K562 (cell line): ENCODE measurements around the gene CELA3A. TPM values are rescaled to one million over a fixed set of nuclear protein-coding genes. Genes with fewer than 3 reads are reported as not detected.
A peak's percentile ranks its signal among the peaks of the same experiment; 100 is the strongest.

Experiments used
- ARID4B ChIP-seq: sonication (generic); formaldehyde crosslinking; IDR thresholded peaks from 2 replicates; pipeline ENCODE4 v1.8.0; 2022; ENCODE audit warnings: mild to moderate bottlenecking, missing genetic modification reagents
- LEF1 ChIP-seq: fragments of 450-650 bp; IDR thresholded peaks from 2 replicates; pipeline ENCODE4 v1.6.1; 2016; ENCODE audit warnings: mild to moderate bottlenecking
- NEUROD1 ChIP-seq: fragments of 150-350 bp; IDR thresholded peaks from 2 replicates; pipeline ENCODE4 v1.6.1; 2014; ENCODE audit warnings: borderline replicate concordance, low read length, low read depth; ENCODE audit not compliant: partially characterized antibody
- POLR2G ChIP-seq: fragments of 200-400 bp; formaldehyde crosslinking; IDR thresholded peaks from 2 replicates; pipeline ENCODE4 v1.6.1; 2017; ENCODE audit warnings: low read depth, mild to moderate bottlenecking, antibody characterized with exemption, low read length, moderate library complexity
- TRIM24 ChIP-seq, 2 experiments: fragments of 450-650 bp; IDR thresholded peaks; 2 replicates each; pipeline ENCODE4 v1.6.1; 2016
- ZNF668 ChIP-seq: fragments of 250-450 bp; sonication (Bioruptor Pico); IDR thresholded peaks from 2 replicates; pipeline ENCODE4 v1.8.0; 2022; ENCODE audit warnings: mild to moderate bottlenecking, inconsistent platforms
- ZNF79 ChIP-seq: fragments of 250-450 bp; sonication (Bioruptor Pico); IDR thresholded peaks from 2 replicates; pipeline ENCODE4 v1.4.0; 2020; ENCODE audit warnings: low read depth, mild to moderate bottlenecking, moderate library complexity
- polyA plus RNA-seq, 8 experiments: library from polyadenylated mRNA; depleted of rRNA in 4 of 8; stranded (reverse) in 5 of 8; unstranded in 3 of 8; fragments of >200 nt; fragmentation: Nextera tagmentation in 2 of 8; fragmentation: Illumina TruSeq in 1 of 8; extraction: Ambion mirVana in 2 of 8; extraction: Trizol in 1 of 8; gene quantifications; 2 replicates each; pipeline versions ENCODE4 v1.2.1 to v1.2.3, GENCODE V29; 2011 to 2014; ENCODE audit warnings: inconsistent platforms in 1 of 8, missing spikeins in 1 of 8
- total RNA-seq, 7 experiments: library from RNA; depleted of rRNA in 6 of 7; stranded (reverse); fragments of >200 nt in 6 of 7; fragmentation: Illumina TruSeq in 2 of 7; extraction: Trizol in 2 of 7; gene quantifications; 2 replicates each; pipeline versions ENCODE4 v1.2.1 to v1.2.3, GENCODE V29; 2011 to 2021; ENCODE audit warnings: low replicate concordance in 1 of 7
- TF ChIP-seq, protein P1 (sequence below): fragments of 450-650 bp; IDR thresholded peaks from 2 replicates; pipeline ENCODE4 v1.6.1; 2017; ENCODE audit warnings: antibody characterized with exemption, mild to moderate bottlenecking
- TF ChIP-seq, protein P2 (sequence below): sonication (generic); formaldehyde crosslinking; IDR thresholded peaks from 2 replicates; pipeline ENCODE4 v1.8.0; 2022; ENCODE audit warnings: mild to moderate bottlenecking, low read depth, missing genetic modification reagents
- TF ChIP-seq, protein P3 (sequence below): fragments of 450-650 bp; formaldehyde crosslinking; IDR thresholded peaks from 2 replicates; pipeline ENCODE4 v1.4.0; 2020; ENCODE audit warnings: mild to moderate bottlenecking, moderate library complexity
- TF ChIP-seq, protein P4 (sequence below): sonication (generic); formaldehyde crosslinking; IDR thresholded peaks from 2 replicates; pipeline ENCODE4 v1.8.1; 2023; ENCODE audit warnings: mild to moderate bottlenecking, missing genetic modification reagents
- TF ChIP-seq, protein P5 (sequence below): sonication (generic); IDR thresholded peaks from 2 replicates; pipeline ENCODE4 v1.6.1; 2016

Gene CELA3A
- total and polyA plus RNA-seq, 9 of the 15 experiments (the other 6 are each of a cell fraction or from before 2014, with no cell fraction given) = 5.4 TPM; not detected in 8

DNA sequence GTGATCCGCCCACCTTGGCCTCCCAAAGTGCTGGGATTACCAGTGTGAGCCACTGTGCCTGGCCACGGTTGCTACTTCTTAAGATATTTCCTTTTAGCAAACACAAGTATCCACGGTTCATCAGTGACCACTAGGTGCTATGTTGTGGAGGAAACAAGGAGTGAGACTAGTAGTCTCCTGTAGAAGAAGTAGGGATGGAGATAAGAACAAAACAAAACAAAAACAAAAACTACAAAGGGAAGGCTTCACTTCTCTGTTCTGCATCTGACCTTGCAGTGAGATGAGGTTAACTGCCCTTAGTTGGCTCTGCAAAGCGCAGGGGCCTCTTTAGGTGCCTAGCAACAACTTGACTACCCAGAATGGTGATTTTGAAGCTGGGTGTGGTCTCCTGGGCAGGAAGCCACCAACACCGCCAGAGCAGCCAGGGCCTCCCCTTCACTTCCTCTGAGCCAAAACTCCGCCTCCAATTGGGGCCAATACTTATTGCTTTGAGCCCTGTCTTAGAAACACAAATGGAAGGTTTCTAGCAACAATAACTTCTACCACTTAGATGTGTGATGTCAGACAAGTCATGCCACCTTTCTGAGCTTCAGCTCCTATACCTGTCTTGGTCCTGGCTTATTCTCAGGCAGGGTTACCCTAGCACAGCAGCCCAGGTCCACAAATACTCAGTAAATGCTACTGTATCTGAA is 38.3 kb downstream of the CELA3A start (continued):
- TF ChIP-seq, protein P1, sequence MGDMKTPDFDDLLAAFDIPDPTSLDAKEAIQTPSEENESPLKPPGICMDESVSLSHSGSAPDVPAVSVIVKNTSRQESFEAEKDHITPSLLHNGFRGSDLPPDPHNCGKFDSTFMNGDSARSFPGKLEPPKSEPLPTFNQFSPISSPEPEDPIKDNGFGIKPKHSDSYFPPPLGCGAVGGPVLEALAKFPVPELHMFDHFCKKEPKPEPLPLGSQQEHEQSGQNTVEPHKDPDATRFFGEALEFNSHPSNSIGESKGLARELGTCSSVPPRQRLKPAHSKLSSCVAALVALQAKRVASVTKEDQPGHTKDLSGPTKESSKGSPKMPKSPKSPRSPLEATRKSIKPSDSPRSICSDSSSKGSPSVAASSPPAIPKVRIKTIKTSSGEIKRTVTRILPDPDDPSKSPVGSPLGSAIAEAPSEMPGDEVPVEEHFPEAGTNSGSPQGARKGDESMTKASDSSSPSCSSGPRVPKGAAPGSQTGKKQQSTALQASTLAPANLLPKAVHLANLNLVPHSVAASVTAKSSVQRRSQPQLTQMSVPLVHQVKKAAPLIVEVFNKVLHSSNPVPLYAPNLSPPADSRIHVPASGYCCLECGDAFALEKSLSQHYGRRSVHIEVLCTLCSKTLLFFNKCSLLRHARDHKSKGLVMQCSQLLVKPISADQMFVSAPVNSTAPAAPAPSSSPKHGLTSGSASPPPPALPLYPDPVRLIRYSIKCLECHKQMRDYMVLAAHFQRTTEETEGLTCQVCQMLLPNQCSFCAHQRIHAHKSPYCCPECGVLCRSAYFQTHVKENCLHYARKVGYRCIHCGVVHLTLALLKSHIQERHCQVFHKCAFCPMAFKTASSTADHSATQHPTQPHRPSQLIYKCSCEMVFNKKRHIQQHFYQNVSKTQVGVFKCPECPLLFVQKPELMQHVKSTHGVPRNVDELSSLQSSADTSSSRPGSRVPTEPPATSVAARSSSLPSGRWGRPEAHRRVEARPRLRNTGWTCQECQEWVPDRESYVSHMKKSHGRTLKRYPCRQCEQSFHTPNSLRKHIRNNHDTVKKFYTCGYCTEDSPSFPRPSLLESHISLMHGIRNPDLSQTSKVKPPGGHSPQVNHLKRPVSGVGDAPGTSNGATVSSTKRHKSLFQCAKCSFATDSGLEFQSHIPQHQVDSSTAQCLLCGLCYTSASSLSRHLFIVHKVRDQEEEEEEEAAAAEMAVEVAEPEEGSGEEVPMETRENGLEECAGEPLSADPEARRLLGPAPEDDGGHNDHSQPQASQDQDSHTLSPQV = 0 out of 2 replicates have a peak, but pooled peaks have one; percentile 53
- TF ChIP-seq, protein P2, sequence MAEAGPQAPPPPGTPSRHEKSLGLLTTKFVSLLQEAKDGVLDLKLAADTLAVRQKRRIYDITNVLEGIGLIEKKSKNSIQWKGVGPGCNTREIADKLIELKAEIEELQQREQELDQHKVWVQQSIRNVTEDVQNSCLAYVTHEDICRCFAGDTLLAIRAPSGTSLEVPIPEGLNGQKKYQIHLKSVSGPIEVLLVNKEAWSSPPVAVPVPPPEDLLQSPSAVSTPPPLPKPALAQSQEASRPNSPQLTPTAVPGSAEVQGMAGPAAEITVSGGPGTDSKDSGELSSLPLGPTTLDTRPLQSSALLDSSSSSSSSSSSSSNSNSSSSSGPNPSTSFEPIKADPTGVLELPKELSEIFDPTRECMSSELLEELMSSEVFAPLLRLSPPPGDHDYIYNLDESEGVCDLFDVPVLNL (CRISPR knock-in tag) = no peak
- TF ChIP-seq TRIM24 (IDR thresholded peaks at IDR 0.05) (no peak), POLR2G (no peak), ZNF668 (CRISPR knock-in tag) (no peak), LEF1 (peak; percentile 86), NEUROD1 (peak; percentile 21), ZNF79 (CRISPR knock-in tag) (no peak), ARID4B (CRISPR knock-in tag) (no peak)
- TF ChIP-seq, protein P3, sequence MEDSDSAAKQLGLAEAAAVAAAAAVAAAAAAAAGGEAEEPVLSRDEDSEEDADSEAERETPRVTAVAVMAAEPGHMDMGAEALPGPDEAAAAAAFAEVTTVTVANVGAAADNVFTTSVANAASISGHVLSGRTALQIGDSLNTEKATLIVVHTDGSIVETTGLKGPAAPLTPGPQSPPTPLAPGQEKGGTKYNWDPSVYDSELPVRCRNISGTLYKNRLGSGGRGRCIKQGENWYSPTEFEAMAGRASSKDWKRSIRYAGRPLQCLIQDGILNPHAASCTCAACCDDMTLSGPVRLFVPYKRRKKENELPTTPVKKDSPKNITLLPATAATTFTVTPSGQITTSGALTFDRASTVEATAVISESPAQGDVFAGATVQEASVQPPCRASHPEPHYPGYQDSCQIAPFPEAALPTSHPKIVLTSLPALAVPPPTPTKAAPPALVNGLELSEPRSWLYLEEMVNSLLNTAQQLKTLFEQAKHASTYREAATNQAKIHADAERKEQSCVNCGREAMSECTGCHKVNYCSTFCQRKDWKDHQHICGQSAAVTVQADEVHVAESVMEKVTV (CRISPR knock-in tag) = no peak
- TF ChIP-seq, protein P4, sequence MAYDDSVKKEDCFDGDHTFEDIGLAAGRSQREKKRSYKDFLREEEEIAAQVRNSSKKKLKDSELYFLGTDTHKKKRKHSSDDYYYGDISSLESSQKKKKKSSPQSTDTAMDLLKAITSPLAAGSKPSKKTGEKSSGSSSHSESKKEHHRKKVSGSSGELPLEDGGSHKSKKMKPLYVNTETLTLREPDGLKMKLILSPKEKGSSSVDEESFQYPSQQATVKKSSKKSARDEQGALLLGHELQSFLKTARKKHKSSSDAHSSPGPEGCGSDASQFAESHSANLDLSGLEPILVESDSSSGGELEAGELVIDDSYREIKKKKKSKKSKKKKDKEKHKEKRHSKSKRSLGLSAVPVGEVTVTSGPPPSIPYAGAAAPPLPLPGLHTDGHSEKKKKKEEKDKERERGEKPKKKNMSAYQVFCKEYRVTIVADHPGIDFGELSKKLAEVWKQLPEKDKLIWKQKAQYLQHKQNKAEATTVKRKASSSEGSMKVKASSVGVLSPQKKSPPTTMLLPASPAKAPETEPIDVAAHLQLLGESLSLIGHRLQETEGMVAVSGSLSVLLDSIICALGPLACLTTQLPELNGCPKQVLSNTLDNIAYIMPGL (CRISPR knock-in tag) = no peak
- TF ChIP-seq, protein P5, sequence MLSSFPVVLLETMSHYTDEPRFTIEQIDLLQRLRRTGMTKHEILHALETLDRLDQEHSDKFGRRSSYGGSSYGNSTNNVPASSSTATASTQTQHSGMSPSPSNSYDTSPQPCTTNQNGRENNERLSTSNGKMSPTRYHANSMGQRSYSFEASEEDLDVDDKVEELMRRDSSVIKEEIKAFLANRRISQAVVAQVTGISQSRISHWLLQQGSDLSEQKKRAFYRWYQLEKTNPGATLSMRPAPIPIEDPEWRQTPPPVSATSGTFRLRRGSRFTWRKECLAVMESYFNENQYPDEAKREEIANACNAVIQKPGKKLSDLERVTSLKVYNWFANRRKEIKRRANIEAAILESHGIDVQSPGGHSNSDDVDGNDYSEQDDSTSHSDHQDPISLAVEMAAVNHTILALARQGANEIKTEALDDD = peak; percentile 90
